ENCODE data around the gene OLFML1. TPM values are rescaled to one million over a fixed set of nuclear protein-coding genes. Genes with fewer than 3 reads are reported as not detected.

The OLFML1 gene
- total RNA-seq, 1 donor from 2014 or later = not detected

- no peaks in the 10 kb centered on the region for H3K4me1 Mint-ChIP-seq
- TF ChIP-seq CTCF (IDR thresholded peaks at IDR 0.05) = no peak
- POLR2A ChIA-PET = no interaction called here
- no peak overlapping the region for H3K4me3 Mint-ChIP-seq
- intact Hi-C loops (cut with micrococcal nuclease) = no loop called here
- no peak for DNase-seq
- CTCF ChIA-PET = interaction anchor here (1.1 to 2.3 kb wide), 2 partner anchors 10 to 214 kb away, joined by 3 to 5 read pairs; no protein-coding TSS in a partner anchor
- no peak overlapping the region for H3K27ac Mint-ChIP-seq
- H3K27me3 Mint-ChIP-seq = no peaks in the 10 kb centered on the region
- no peak for ATAC-seq (ENCODE audit: low read depth)
- H3K36me3 Mint-ChIP-seq (ENCODE audit: low read depth) = peaks cover 10% of the 10 kb centered on the region
- H3K9me3 Mint-ChIP-seq = no peaks in the 10 kb centered on the region
These were observed 33.3 kb upstream of the OLFML1 start for GRCh38 chr11:7451952-7452494.

- no peaks in the 10 kb centered on the region for H3K27me3 Mint-ChIP-seq
- ChIA-PET POLR2A (no interaction called here), CTCF (no interaction called here)
- no peak for TF ChIP-seq CTCF (IDR thresholded peaks at IDR 0.05)
- H3K4me1 Mint-ChIP-seq = no peaks in the 10 kb centered on the region
- no peak overlapping the region for H3K27ac Mint-ChIP-seq
- no peak overlapping the region for H3K4me3 Mint-ChIP-seq
- no peak for ATAC-seq (ENCODE audit: low read depth)
- DNase-seq = no peak
- intact Hi-C loops (cut with micrococcal nuclease) = no loop called here
- no peaks in the 10 kb centered on the region for H3K9me3 Mint-ChIP-seq
- H3K36me3 Mint-ChIP-seq (ENCODE audit: low read depth) = peaks cover 27% of the 10 kb centered on the region
These were observed 30.5 kb upstream of the OLFML1 start for GRCh38 chr11:7454854-7455253.

GRCh38 chr11:7457211-7457610 is 28.1 kb upstream of the OLFML1 start:
- ChIA-PET CTCF (no interaction called here), POLR2A (no interaction called here)
- Mint-ChIP-seq H3K36me3 (ENCODE audit: low read depth) (peaks cover 32% of the 10 kb centered on the region), H3K27ac (no peak overlapping the region), H3K9me3 (no peaks in the 10 kb centered on the region), H3K4me1 (no peaks in the 10 kb centered on the region), H3K4me3 (no peak overlapping the region), H3K27me3 (no peaks in the 10 kb centered on the region)
- ATAC-seq (ENCODE audit: low read depth) = no peak
- TF ChIP-seq CTCF (IDR thresholded peaks at IDR 0.05) = no peak
- DNase-seq = no peak
- intact Hi-C loops (cut with micrococcal nuclease) = no loop called here

GRCh38 chr11:7462706-7463105 is 22.6 kb upstream of the OLFML1 start:
- H3K9me3 Mint-ChIP-seq = peaks cover 2% of the 10 kb centered on the region
- no peak overlapping the region for H3K27ac Mint-ChIP-seq
- H3K4me1 Mint-ChIP-seq = peaks cover 23% of the 10 kb centered on the region
- no peak for ATAC-seq (ENCODE audit: low read depth)
- H3K4me3 Mint-ChIP-seq = no peak overlapping the region
- ChIA-PET CTCF (interaction anchor here (0.8 to 1.2 kb wide), 3 partner anchors 8 to 194 kb away, joined by 3 to 5 read pairs (median 4); no protein-coding TSS in a partner anchor), POLR2A (interaction anchor here (1.0 kb wide), 1 partner anchor 50 kb away, joined by 3 read pairs; no protein-coding TSS in a partner anchor)
- no peak for TF ChIP-seq CTCF (IDR thresholded peaks at IDR 0.05)
- H3K36me3 Mint-ChIP-seq (ENCODE audit: low read depth) = peaks cover 38% of the 10 kb centered on the region
- no peaks in the 10 kb centered on the region for H3K27me3 Mint-ChIP-seq
- intact Hi-C loops (cut with micrococcal nuclease) = no loop called here
- no peak for DNase-seq

- CTCF ChIA-PET = no interaction called here
- Mint-ChIP-seq H3K4me1 (peaks cover 25% of the 10 kb centered on the region), H3K9me3 (peaks cover 2% of the 10 kb centered on the region), H3K36me3 (ENCODE audit: low read depth) (peaks cover 33% of the 10 kb centered on the region), H3K27ac (no peak overlapping the region), H3K27me3 (no peaks in the 10 kb centered on the region), H3K4me3 (no peak overlapping the region)
- intact Hi-C loops (cut with micrococcal nuclease) = no loop called here
- ATAC-seq (ENCODE audit: low read depth) = peak; percentile 18
- TF ChIP-seq CTCF (IDR thresholded peaks at IDR 0.05) = no peak
- no peak for DNase-seq
- POLR2A ChIA-PET = interaction anchor here (0.7 to 1.2 kb wide), 2 partner anchors 13 to 53 kb away, joined by 3 read pairs; no protein-coding TSS in a partner anchor
These were observed 17.7 kb upstream of the OLFML1 start for GRCh38 chr11:7467652-7468051.
